ENCODE measurements around the gene STRIP2. TPM values are rescaled to one million over a fixed set of nuclear protein-coding genes. Genes with fewer than 3 reads are reported as not detected.
"Not testable (repeated sequence)": the region's sequence is repeated elsewhere in the genome, so short reads cannot be mapped to it uniquely, and the experiment has no call there.

STRIP2 gene
- total RNA-seq, 1 donor from 2014 or later, result 73.5 TPM

DNA sequence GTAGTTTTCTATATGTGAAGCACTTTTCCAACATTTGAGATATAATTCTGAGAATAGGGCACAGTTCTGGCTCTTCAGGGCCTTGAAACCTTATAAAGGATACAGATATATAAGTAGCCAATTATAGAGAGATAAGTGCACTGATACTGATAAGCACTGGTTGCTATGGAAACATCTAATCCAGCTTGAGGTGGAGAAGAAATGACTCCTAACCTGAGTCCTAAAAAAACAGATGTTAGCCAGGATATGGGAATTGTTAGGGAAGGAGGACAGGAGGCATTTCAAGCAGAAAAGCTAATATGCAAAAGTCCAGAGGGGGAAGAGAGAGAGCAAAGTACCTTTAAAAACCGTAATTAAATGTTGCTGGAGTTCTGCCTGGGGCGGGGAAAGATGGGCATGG is 30.8 kb downstream of the STRIP2 start:
- Mint-ChIP-seq H3K27ac (no peak overlapping the region), H3K9me3 (no peaks in the 10 kb centered on the region), H3K4me3 (ENCODE audit: low read depth) (no peak overlapping the region), H3K36me3 (ENCODE audit: low read depth) (peaks cover 54% of the 10 kb centered on the region), H3K27me3 (ENCODE audit: low read depth) (no peaks in the 10 kb centered on the region), H3K4me1 (ENCODE audit: low read depth) (no peaks in the 10 kb centered on the region)
- DNase-seq (ENCODE audit: low spot score), result no peak
- intact Hi-C loops (cut with micrococcal nuclease), result no loop called here

DNA sequence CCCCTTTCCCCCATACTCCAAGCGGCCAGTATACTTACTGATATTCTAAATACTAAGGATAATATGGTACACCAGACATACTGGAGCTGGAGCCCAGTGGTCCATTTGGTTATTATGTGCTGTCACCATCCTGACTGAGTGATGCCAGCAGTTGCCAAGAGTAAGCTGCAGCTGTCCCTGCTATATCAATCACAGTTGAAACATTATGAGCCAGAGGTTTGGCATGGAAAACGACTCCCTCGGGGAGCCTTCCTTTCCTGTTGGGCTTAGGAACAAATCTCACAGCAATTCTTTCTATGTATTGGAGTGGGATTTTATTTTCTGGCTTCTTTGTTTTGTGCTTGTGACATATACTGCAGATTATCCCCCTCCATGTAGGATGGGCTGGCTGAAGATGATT is 32.6 kb downstream of the STRIP2 start:
- Mint-ChIP-seq H3K36me3 (ENCODE audit: low read depth) (peaks cover 71% of the 10 kb centered on the region), H3K27ac (no peak overlapping the region), H3K27me3 (ENCODE audit: low read depth) (no peaks in the 10 kb centered on the region), H3K4me1 (ENCODE audit: low read depth) (peaks cover 9% of the 10 kb centered on the region), H3K4me3 (ENCODE audit: low read depth) (no peak overlapping the region), H3K9me3 (no peaks in the 10 kb centered on the region)
- DNase-seq (ENCODE audit: low spot score), result no peak
- intact Hi-C loops (cut with micrococcal nuclease), result no loop called here

DNA sequence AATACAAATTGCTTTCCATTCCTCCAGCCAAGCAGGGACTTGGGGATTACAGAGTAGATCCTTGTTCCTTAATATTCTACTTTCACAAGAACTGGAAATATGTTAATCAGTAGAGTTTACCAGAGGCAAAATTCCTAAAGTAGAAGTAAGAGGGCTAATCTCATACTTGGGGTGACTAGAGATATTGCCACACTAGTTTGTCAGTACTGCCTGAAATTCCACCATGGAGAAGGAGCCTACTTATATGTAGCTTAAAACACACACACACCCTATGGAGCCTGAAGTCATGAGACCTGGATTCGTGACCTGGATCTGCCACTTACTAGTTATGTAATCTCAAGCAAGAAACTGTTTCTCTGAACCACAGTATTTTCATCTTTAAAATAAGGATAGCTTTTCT is 33.9 kb downstream of the STRIP2 start:
- H3K27ac Mint-ChIP-seq, result no peak overlapping the region
- intact Hi-C loops (cut with micrococcal nuclease), result no loop called here
- H3K9me3 Mint-ChIP-seq, result no peaks in the 10 kb centered on the region
- peaks cover 73% of the 10 kb centered on the region for H3K36me3 Mint-ChIP-seq (ENCODE audit: low read depth)
- no peak for DNase-seq (ENCODE audit: low spot score)
- no peak overlapping the region for H3K4me3 Mint-ChIP-seq (ENCODE audit: low read depth)
- peaks cover 9% of the 10 kb centered on the region for H3K4me1 Mint-ChIP-seq (ENCODE audit: low read depth)
- H3K27me3 Mint-ChIP-seq (ENCODE audit: low read depth), result no peaks in the 10 kb centered on the region

DNA sequence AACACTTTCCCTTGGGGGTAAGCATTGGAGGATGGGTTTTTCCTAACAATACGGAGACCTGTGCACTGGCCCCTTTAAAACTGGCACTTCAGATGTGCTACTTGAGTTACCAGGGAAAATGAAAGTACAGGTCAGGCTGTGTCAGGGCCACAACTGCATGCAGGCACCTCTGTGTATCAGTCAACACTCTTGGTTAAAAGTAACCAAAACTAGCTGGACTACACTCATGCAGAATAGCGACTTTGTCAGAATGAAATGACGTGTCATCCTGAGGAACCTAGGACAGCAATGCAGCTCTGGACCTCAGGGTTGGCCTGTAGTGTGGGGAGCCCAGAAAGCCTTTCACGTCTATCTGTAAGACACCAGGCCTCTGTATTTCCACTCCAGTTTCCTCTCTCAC is 34.3 kb downstream of the STRIP2 start:
- intact Hi-C loops (cut with micrococcal nuclease), result no loop called here
- DNase-seq (ENCODE audit: low spot score), result no peak
- Mint-ChIP-seq H3K27me3 (ENCODE audit: low read depth) (no peaks in the 10 kb centered on the region), H3K27ac (no peak overlapping the region), H3K36me3 (ENCODE audit: low read depth) (peaks cover 73% of the 10 kb centered on the region), H3K4me3 (ENCODE audit: low read depth) (no peak overlapping the region), H3K9me3 (no peaks in the 10 kb centered on the region), H3K4me1 (ENCODE audit: low read depth) (peaks cover 9% of the 10 kb centered on the region)

DNA sequence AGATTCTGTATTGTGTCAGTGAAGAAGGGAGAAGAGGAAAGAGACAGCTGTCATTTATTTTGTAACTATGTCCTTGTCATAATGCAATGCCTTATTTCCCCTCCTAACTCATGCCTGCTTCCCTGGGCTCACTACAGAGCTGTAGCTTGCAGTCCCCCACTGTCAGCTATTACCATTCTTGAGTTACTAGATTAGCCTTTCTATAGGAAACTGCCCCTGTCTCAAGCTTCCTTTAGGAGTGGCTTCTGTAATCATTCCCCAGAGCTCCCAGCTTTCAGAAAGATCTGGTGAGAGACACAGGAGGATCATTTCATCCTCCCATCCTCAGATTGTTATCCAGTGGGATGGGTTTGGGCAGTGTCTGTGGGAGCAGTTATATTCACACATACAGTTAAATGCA is 35.7 kb downstream of the STRIP2 start:
- Mint-ChIP-seq H3K4me3 (ENCODE audit: low read depth) (no peak overlapping the region), H3K9me3 (no peaks in the 10 kb centered on the region), H3K27ac (no peak overlapping the region), H3K27me3 (ENCODE audit: low read depth) (no peaks in the 10 kb centered on the region), H3K4me1 (ENCODE audit: low read depth) (peaks cover 9% of the 10 kb centered on the region), H3K36me3 (ENCODE audit: low read depth) (peaks cover 70% of the 10 kb centered on the region)
- intact Hi-C loops (cut with micrococcal nuclease), result loop anchor here (2.0 kb wide), 1 partner anchor 31 kb away; no protein-coding TSS in a partner anchor
- no peak for DNase-seq (ENCODE audit: low spot score)

DNA sequence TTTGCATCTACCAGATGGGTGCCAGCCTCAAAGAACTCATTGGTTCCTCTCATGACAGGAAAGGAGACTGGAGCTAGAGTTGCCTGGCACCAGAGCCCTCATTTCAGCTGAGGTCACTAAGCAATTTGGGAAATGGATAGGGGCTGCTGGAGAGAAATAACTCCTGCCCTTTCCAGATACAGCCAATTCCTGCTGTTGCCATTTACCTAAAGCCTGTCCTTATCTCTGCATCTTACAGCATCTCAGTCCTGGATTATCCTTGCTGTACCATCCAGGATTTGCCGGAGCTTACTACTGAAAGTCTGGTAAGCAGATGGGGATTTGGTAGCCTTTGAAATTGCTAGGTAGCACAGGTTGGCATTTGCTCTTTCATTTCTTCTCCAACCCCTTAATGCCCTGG is 36.2 kb downstream of the STRIP2 start:
- intact Hi-C loops (cut with micrococcal nuclease), result loop anchor here (2.0 kb wide), 1 partner anchor 32 kb away; no protein-coding TSS in a partner anchor
- Mint-ChIP-seq H3K9me3 (no peaks in the 10 kb centered on the region), H3K36me3 (ENCODE audit: low read depth) (peaks cover 70% of the 10 kb centered on the region), H3K4me3 (ENCODE audit: low read depth) (no peak overlapping the region), H3K4me1 (ENCODE audit: low read depth) (peaks cover 9% of the 10 kb centered on the region), H3K27me3 (ENCODE audit: low read depth) (no peaks in the 10 kb centered on the region), H3K27ac (peak overlapping the region; percentile 62)
- DNase-seq (ENCODE audit: low spot score), result no peak

- peaks cover 66% of the 10 kb centered on the region for H3K36me3 Mint-ChIP-seq (ENCODE audit: low read depth)
- intact Hi-C loops (cut with micrococcal nuclease), result loop anchor here (2.0 kb wide), 1 partner anchor 33 kb away; no protein-coding TSS in a partner anchor
- peaks cover 9% of the 10 kb centered on the region for H3K4me1 Mint-ChIP-seq (ENCODE audit: low read depth)
- H3K4me3 Mint-ChIP-seq (ENCODE audit: low read depth), result no peak overlapping the region
- no peak for DNase-seq (ENCODE audit: low spot score)
- H3K9me3 Mint-ChIP-seq, result no peaks in the 10 kb centered on the region
- peak overlapping the region; percentile 62 for H3K27ac Mint-ChIP-seq
- H3K27me3 Mint-ChIP-seq (ENCODE audit: low read depth), result no peaks in the 10 kb centered on the region
Measured at GRCh38 chr7:129471402-129471827, 37.2 kb downstream of the STRIP2 start.

- peaks cover 54% of the 10 kb centered on the region for H3K36me3 Mint-ChIP-seq (ENCODE audit: low read depth)
- intact Hi-C loops (cut with micrococcal nuclease); DNase-seq (ENCODE audit: low spot score); H3K4me3 Mint-ChIP-seq (ENCODE audit: low read depth); H3K27me3 Mint-ChIP-seq (ENCODE audit: low read depth); H3K27ac Mint-ChIP-seq; H3K4me1 Mint-ChIP-seq (ENCODE audit: low read depth); H3K9me3 Mint-ChIP-seq: not testable (repeated sequence)
Measured at GRCh38 chr7:129475931-129476330, 41.7 kb downstream of the STRIP2 start.

GRCh38 chr7:129476398-129476797 is 42.2 kb downstream of the STRIP2 start:
- DNase-seq (ENCODE audit: low spot score); intact Hi-C loops (cut with micrococcal nuclease); H3K27ac Mint-ChIP-seq; H3K9me3 Mint-ChIP-seq; H3K4me1 Mint-ChIP-seq (ENCODE audit: low read depth); H3K4me3 Mint-ChIP-seq (ENCODE audit: low read depth); H3K27me3 Mint-ChIP-seq (ENCODE audit: low read depth): not testable (repeated sequence)
- H3K36me3 Mint-ChIP-seq (ENCODE audit: low read depth), result peaks cover 52% of the 10 kb centered on the region

GRCh38 chr7:129479831-129480230 is 45.6 kb downstream of the STRIP2 start:
- intact Hi-C loops (cut with micrococcal nuclease), result no loop called here
- DNase-seq (ENCODE audit: low spot score), result no peak
- Mint-ChIP-seq H3K27ac (no peak overlapping the region), H3K9me3 (no peaks in the 10 kb centered on the region), H3K36me3 (ENCODE audit: low read depth) (peaks cover 65% of the 10 kb centered on the region), H3K27me3 (ENCODE audit: low read depth) (no peaks in the 10 kb centered on the region), H3K4me3 (ENCODE audit: low read depth) (no peak overlapping the region), H3K4me1 (ENCODE audit: low read depth) (peaks cover 2% of the 10 kb centered on the region)

GRCh38 chr7:129480674-129481363 is 46.6 kb downstream of the STRIP2 start:
- Mint-ChIP-seq H3K27ac (no peak overlapping the region), H3K27me3 (ENCODE audit: low read depth) (no peaks in the 10 kb centered on the region), H3K4me3 (ENCODE audit: low read depth) (no peak overlapping the region), H3K36me3 (ENCODE audit: low read depth) (peaks cover 63% of the 10 kb centered on the region), H3K9me3 (no peaks in the 10 kb centered on the region), H3K4me1 (ENCODE audit: low read depth) (peaks cover 2% of the 10 kb centered on the region)
- intact Hi-C loops (cut with micrococcal nuclease), result no loop called here
- no peak for DNase-seq (ENCODE audit: low spot score)

DNA sequence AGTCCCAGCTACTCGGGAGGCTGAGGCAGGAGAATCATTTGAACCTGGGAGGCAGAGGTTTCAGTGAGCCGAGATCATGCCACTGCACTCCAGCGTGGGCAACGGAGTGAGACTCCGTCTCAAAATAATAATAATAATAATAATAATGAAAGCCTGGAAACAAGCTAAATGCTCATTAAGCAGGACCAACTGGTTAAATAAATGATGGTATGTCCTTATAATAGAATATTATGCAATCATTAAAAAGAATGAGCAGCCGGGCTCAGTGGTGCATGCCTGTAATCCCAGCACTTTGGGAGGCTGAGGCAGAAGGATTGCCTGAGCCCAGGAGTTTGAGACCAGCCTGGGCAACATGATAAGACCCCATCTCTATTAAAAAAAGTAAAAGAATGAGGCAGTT is 47.1 kb downstream of the STRIP2 start:
- H3K4me1 Mint-ChIP-seq (ENCODE audit: low read depth); H3K27ac Mint-ChIP-seq; H3K4me3 Mint-ChIP-seq (ENCODE audit: low read depth); H3K9me3 Mint-ChIP-seq; DNase-seq (ENCODE audit: low spot score); intact Hi-C loops (cut with micrococcal nuclease); H3K27me3 Mint-ChIP-seq (ENCODE audit: low read depth): not testable (repeated sequence)
- H3K36me3 Mint-ChIP-seq (ENCODE audit: low read depth), result peaks cover 67% of the 10 kb centered on the region

GRCh38 chr7:129482781-129483180 is 48.5 kb downstream of the STRIP2 start:
- H3K27ac Mint-ChIP-seq, result no peak overlapping the region
- intact Hi-C loops (cut with micrococcal nuclease), result no loop called here
- peaks cover 2% of the 10 kb centered on the region for H3K4me1 Mint-ChIP-seq (ENCODE audit: low read depth)
- H3K36me3 Mint-ChIP-seq (ENCODE audit: low read depth), result peaks cover 68% of the 10 kb centered on the region
- no peaks in the 10 kb centered on the region for H3K9me3 Mint-ChIP-seq
- H3K4me3 Mint-ChIP-seq (ENCODE audit: low read depth), result no peak overlapping the region
- DNase-seq (ENCODE audit: low spot score), result no peak
- no peaks in the 10 kb centered on the region for H3K27me3 Mint-ChIP-seq (ENCODE audit: low read depth)
